SU-DHL-6 (cell line): ENCODE measurements around the gene MYRF.

Experiments used
- CTCF ChIP-seq: fragments of 200-600 bp; sonication (generic); IDR thresholded peaks from one replicate; pipeline ENCODE4 v1.5.1; 2017; ENCODE audit warnings: antibody characterized with exemption, mild to moderate bottlenecking, low read length, moderate library complexity; ENCODE audit not compliant: insufficient read depth, poor library complexity, severe bottlenecking
- EZH2phosphoT487 ChIP-seq: fragments of 200-600 bp; sonication (generic), shearing (Covaris generic); conservative IDR thresholded peaks from 2 replicates; pipeline ENCODE4 v1.6.1; 2018; ENCODE audit warnings: mild to moderate bottlenecking, antibody characterized with exemption, low read length, moderate library complexity, mixed read lengths

GRCh38 chr11:61715867-61716266, 36.6 kb upstream of the MYRF start:
- TF ChIP-seq CTCF (no peak), EZH2phosphoT487 (no peak)
